ENCODE measurements around the gene WDR31. TPM values are rescaled to one million over a fixed set of nuclear protein-coding genes. Genes with fewer than 3 reads are reported as not detected.

WDR31 gene
- total RNA-seq, 1 donor from 2014 or later: 1.7 TPM

GRCh38 chr9:113363336-113363735 lies 23.3 kb upstream of the WDR31 start:
- peaks cover 13% of the 10 kb centered on the region for H3K4me1 Mint-ChIP-seq (ENCODE audit: low read depth)
- no peak for TF ChIP-seq CTCF (IDR thresholded peaks at IDR 0.05)
- peaks cover 4% of the 10 kb centered on the region for H3K27me3 Mint-ChIP-seq (ENCODE audit: low read depth)
- DNase-seq (ENCODE audit: low spot score): no peak
- H3K9me3 Mint-ChIP-seq (ENCODE audit: low read depth): no peaks in the 10 kb centered on the region
- H3K4me3 Mint-ChIP-seq (ENCODE audit: unreplicated experiment): no peak overlapping the region
- no peak overlapping the region for H3K27ac Mint-ChIP-seq (ENCODE audit: unreplicated experiment)
- no peaks in the 10 kb centered on the region for H3K36me3 Mint-ChIP-seq (ENCODE audit: low read depth)

GRCh38 chr9:113361304-113362018 lies 21.4 kb upstream of the WDR31 start:
- peaks cover 10% of the 10 kb centered on the region for H3K27me3 Mint-ChIP-seq (ENCODE audit: low read depth)
- TF ChIP-seq CTCF (IDR thresholded peaks at IDR 0.05): no peak
- DNase-seq (ENCODE audit: low spot score): no peak
- no peaks in the 10 kb centered on the region for H3K36me3 Mint-ChIP-seq (ENCODE audit: low read depth)
- no peaks in the 10 kb centered on the region for H3K9me3 Mint-ChIP-seq (ENCODE audit: low read depth)
- peaks cover 13% of the 10 kb centered on the region for H3K4me1 Mint-ChIP-seq (ENCODE audit: low read depth)
- no peak overlapping the region for H3K4me3 Mint-ChIP-seq (ENCODE audit: unreplicated experiment)
- H3K27ac Mint-ChIP-seq (ENCODE audit: unreplicated experiment): no peak overlapping the region

GRCh38 chr9:113360242-113360842 lies 20.3 kb upstream of the WDR31 start:
- no peak overlapping the region for H3K27ac Mint-ChIP-seq (ENCODE audit: unreplicated experiment)
- DNase-seq (ENCODE audit: low spot score): no peak
- H3K36me3 Mint-ChIP-seq (ENCODE audit: low read depth): no peaks in the 10 kb centered on the region
- H3K4me1 Mint-ChIP-seq (ENCODE audit: low read depth): peaks cover 13% of the 10 kb centered on the region
- no peak for TF ChIP-seq CTCF (IDR thresholded peaks at IDR 0.05)
- no peaks in the 10 kb centered on the region for H3K9me3 Mint-ChIP-seq (ENCODE audit: low read depth)
- H3K4me3 Mint-ChIP-seq (ENCODE audit: unreplicated experiment): no peak overlapping the region
- H3K27me3 Mint-ChIP-seq (ENCODE audit: low read depth): peaks cover 17% of the 10 kb centered on the region

- DNase-seq (ENCODE audit: low spot score): no peak
- peaks cover 13% of the 10 kb centered on the region for H3K4me1 Mint-ChIP-seq (ENCODE audit: low read depth)
- peaks cover 22% of the 10 kb centered on the region for H3K27me3 Mint-ChIP-seq (ENCODE audit: low read depth)
- no peaks in the 10 kb centered on the region for H3K9me3 Mint-ChIP-seq (ENCODE audit: low read depth)
- no peak overlapping the region for H3K27ac Mint-ChIP-seq (ENCODE audit: unreplicated experiment)
- no peaks in the 10 kb centered on the region for H3K36me3 Mint-ChIP-seq (ENCODE audit: low read depth)
- H3K4me3 Mint-ChIP-seq (ENCODE audit: unreplicated experiment): no peak overlapping the region
- no peak for TF ChIP-seq CTCF (IDR thresholded peaks at IDR 0.05)
Observed at GRCh38 chr9:113359385-113359784, 19.3 kb upstream of the WDR31 start.

- Mint-ChIP-seq H3K27me3 (ENCODE audit: low read depth) (peaks cover 42% of the 10 kb centered on the region), H3K4me1 (ENCODE audit: low read depth) (peaks cover 9% of the 10 kb centered on the region), H3K4me3 (ENCODE audit: unreplicated experiment) (no peak overlapping the region), H3K36me3 (ENCODE audit: low read depth) (no peaks in the 10 kb centered on the region), H3K9me3 (ENCODE audit: low read depth) (no peaks in the 10 kb centered on the region), H3K27ac (ENCODE audit: unreplicated experiment) (no peak overlapping the region)
- no peak for TF ChIP-seq CTCF (IDR thresholded peaks at IDR 0.05)
- no peak for DNase-seq (ENCODE audit: low spot score)
Observed at GRCh38 chr9:113356686-113357292, 16.7 kb upstream of the WDR31 start.

All from chondrocyte (in vitro differentiated cells).